HG02759 (cell line): ENCODE measurements around the gene ZNF25.
A peak's percentile ranks its signal among the peaks of the same experiment; 100 is the strongest.
"Not testable (repeated sequence)": the region's sequence is repeated elsewhere in the genome, so short reads cannot be mapped to it uniquely, and the experiment has no call there.

Experiments
- ATAC-seq: cut with Tn5 transposase; IDR thresholded peaks from one replicate; pipeline ENCODE4 v1.9.1; 2021; ENCODE audit warnings: mild to moderate bottlenecking, moderate library complexity; ENCODE audit not compliant: unreplicated experiment

The ZNF25 gene

DNA sequence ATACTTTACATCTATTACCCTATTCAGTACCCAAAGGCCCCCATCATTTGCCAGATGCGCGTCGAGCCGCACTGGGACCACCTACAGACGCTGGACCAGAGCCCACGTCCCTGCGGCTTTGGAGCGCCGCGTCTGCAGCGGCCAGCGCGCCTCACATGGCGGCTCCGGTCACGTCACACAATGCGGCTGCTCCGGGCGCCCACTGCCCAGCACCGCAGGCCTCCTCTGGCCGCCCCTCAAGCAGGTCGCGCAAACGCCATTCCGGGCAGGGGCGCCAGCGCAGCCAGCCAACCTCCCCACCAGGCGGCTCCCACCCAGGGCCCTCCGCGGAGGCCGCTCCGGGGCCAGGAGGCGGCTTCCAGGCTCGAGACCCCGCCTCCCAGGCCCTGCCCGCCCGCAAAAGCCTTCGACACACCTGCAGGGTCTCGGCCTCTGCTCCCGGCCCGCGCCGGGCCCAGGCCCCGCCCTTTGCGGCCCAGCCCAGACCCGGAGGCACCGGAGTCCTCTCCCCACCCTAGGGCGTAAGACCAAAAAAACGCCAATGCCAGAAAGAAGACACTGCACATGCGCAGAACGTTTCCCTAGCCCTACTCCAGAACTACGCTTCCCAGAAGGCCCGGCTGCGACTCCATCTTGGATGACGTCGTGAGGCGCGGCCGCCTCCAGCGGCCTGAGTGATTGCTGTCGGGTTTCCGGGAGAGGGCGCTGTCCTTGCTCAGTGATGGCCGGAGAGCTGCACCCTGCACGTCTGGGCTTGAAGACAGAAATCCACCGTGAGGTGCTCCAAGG lies at the start of gene ZNF25:
TSS of gene ZNF25 (minus strand) at position 557 of the 789 bp plus-strand sequence. CDS start 4,925 bp downstream, outside the sequence.
- peak; percentile 97 for ATAC-seq

DNA sequence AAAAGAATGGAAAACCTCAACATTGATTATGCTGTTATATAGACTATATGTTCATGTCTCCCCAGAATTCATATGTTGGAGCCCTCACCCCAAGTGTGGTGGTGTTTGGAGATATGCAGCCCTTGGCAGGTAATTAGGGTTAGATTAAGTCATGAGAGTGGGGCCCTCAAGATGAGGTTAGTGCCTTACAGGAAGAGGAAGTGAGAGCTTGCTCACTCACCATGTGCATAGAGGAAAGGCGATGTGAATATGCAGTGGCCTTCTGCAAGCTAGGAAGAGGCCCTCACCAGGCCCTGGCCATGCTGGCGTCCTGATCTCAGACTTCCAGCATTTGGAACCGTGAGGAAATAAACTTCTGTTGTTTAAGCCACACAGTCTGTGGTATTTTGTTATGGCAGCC lies 48.8 kb upstream of the ZNF25 start:
- ATAC-seq: peak; percentile 90

DNA sequence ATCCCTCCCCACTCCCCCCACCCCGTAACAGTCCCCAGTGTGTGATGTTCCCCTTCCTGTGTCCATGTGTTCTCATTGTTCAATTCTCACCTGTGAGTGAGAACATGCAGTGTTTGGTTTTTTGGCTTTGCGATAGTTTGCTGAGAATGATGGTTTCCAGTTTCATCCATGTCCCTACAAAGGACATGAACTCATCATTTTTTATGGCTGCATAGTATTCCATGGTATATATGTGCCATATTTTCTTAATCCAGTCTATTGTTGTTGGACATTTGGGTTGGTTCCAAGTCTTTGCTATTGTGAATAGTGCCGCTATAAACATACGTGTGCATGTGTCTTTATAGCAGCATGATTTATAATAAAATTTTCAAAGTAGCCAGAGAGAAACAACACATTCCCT lies 42.7 kb upstream of the ZNF25 start:
- ATAC-seq: not testable (repeated sequence)

DNA sequence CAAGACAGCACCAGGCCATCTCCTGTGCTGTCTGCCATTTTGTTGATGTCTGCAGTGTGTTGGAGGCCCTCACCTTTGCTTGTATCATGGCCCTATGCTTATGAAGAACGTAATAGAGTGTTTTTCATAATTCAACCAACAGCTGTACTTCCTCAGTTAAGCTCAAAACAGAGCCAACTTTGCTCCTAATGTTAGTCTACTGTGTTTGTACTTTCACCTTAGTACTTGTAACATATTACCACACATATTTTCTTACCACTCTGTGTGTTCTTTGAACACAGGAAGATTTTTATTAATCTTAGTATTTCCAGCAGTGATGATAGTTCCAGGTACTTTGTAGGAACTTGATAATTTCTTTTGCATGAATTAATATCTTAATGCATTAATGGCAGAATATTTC lies 39.9 kb upstream of the ZNF25 start:
- no peak for ATAC-seq

DNA sequence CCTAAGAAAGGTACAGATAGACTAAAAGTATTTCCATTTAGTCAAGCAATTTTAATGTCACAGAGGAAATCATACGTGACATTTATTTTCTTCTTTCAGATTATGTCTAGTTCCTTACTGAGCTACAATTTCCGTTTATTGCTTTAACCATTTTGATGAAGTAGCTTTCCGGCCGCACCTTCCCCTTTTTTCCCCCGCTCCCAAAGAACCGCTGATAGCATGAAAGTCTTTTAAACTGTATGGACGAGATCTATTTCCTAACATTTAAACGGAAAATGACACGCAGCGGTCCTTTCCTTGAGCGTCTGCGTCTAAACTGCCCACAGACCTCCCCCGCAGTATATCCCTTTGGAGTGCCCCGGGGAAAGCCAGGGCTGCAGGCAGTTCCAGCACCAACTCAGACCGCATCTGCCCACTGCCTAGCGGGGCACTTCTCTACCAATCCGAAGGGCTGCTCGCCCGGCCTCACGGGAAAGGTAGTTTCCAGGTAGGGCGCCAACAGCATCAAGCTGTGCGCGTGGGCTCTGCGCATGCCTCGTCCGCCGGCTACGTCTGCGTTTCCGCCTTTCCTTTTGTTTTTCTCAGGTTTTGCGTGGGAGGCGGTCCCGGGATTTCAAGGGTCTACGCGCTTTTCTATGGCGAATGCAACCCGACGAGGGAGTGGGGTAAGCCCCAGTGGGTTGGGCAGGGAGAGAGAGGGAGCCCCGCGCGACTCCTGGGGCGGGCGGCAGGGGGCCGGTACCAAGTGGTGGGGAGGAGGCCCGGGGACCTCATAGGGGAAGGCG lies 33.9 kb upstream of the ZNF25 start, which contains the start of gene ZNF33A:
TSS of gene ZNF33A (plus strand) at position 557 of the 785 bp plus-strand sequence. CDS start 1,667 bp downstream, outside the sequence.
- ATAC-seq: peak; percentile 86

DNA sequence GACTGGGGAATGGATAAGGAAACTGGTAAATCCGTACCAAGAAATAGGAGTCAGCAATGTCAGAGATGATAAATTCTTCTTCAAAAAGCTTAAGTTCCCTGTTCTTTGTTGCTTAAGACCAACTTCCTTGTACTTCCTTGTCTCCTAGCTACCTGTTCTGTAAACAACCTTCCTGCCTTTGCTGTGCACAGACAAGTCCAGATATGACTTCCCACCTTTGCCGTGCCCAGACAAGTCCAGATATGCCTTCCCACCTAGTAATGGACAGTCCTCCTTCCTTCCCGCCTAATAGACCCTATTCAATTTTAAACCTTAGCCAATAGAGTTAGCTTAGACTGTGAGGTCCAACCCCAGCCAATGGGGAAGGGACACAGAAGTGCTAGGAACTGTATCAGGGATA lies 31.5 kb upstream of the ZNF25 start:
- no peak for ATAC-seq

DNA sequence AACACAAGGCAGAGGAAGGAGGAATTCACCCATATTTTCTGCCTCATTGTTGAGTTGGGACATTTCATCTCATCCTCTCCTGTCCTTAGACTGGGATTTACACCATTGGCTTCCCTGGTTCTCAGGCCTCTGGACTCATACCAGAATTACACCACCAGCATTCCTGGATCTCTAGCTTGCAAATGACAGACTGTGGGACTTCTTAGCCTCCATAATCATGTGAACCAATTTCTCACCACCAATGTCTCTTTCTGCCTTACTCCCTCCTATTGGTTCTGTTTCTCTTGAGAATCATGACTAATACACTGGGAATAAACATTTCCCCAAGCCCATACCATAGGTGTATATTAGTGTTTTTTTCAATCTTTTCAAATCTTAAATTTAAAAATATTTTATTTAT lies 31.1 kb upstream of the ZNF25 start:
- ATAC-seq: no peak

DNA sequence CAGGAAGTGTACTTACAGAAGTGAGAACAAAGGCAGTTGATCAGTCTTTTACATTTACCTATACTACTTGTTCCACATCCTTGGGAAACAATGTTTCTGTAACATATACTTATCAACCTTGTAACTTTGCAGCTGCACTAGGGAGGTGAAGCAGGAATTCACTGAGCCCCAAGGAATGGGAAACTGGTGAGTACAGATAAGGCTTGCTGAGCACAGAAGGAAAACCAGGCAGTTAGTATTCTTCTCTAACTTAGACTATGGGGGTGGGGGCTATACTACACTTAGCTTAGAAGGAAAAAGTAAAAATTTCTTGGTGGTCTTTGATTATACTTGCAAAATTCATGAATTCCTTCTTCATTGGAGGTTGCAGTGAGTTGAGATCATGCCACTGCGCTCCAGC lies 27.1 kb upstream of the ZNF25 start:
- ATAC-seq: no peak

DNA sequence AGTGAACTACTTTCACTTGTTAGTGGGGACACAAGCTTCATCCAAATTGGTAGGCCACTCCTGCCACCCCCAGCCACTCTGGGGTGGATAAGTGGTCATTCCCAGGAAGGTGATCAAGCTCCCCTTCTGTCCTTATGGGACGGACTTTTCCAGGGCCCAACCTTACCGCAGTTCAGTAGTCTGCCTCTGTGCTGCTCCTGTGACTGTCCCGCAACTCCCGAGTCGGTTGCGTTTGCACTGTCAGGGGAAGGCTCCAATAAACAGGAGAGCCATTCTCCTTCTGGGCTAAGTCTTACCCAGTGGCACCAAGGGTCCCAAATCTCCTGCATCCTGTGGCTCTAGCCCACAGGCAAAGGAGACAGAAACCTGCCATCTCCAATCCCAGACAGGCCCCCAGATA lies 26.6 kb upstream of the ZNF25 start:
- ATAC-seq: no peak

DNA sequence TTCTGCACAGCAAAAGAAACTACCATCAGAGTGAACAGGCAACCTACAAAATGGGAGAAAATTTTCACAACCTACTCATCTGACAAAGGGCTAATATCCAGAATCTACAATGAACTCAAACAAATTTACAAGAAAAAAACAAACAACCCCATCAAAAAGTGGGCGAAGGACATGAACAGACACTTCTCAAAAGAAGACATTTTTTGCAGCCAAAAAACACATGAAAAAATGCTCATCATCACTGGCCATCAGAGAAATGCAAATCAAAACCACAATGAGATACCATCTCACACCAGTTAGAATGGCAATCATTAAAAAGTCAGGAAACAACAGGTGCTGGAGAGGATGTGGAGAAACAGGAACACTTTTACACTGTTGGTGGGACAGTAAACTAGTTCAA lies 24.0 kb upstream of the ZNF25 start:
- not testable (repeated sequence) for ATAC-seq

DNA sequence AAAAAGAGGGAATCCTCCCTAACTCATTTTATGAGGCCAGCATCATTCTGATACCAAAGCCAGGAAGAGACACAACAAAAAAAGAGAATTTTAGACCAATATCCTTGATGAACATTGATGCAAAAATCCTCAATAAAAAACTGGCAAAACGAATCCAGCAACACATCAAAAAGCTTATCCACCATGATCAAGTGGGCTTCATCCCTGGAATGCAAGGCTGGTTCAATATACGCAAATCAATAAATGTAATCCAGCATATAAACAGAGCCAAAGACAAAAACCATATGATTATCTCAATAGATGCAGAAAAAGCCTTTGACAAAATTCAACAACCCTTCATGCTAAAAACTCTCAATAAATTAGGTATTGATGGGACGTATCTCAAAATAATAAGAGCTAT lies 22.5 kb upstream of the ZNF25 start:
- not testable (repeated sequence) for ATAC-seq

DNA sequence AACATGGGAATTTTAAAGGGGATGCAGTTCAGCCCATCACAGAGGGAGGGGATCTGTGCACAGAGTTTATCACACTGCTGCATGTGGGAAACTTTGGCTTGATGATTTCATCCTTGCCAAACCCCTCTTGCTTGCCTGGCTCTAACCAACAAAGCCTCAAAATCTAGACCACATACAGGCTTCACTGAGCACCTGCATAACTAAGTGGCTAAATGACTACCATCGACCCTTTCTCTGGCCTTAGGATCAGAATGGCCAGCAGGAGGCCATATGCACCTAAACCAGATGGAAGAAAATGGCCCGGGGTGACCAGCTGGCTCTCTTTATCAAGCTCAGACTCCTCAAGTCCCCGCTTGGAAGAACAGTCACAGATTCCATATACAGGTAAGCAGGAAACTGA lies 15.6 kb upstream of the ZNF25 start:
- ATAC-seq: no peak

DNA sequence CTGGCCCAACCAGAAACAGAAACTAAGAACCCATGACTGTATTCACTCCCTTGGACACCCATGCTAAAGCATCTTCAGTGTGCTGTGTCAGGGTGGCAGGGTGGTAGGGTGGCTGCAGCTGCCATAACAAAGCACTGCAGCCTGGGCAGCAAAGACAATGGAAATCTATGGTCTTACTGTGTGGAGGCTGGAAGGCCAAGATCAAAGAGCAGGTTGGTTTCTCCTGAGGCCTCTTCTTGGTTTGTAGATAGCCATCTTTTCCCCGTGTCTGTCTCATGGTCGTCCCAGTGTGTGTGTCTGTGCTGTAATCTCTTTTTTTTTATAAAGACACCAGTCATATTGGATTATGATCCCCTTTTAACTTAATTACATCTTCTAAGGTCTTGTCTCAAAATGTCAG lies 15.2 kb upstream of the ZNF25 start:
- ATAC-seq: no peak

DNA sequence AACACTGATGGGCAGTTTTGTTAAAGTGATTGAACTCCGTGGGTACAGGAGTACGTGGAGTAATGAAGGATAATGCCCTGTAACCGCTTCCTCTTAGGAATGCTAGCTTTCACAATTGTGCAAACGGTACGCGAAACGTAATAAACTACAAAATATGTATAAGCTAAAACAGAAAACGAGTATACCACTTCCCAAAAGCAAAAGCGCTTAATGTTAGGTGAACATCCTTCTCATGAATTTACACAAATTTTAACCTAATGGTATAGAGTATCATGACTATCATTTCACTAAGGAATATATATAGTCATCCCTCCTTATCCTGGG lies 395 bp upstream of the ZNF25 start:
- ATAC-seq: no peak

DNA sequence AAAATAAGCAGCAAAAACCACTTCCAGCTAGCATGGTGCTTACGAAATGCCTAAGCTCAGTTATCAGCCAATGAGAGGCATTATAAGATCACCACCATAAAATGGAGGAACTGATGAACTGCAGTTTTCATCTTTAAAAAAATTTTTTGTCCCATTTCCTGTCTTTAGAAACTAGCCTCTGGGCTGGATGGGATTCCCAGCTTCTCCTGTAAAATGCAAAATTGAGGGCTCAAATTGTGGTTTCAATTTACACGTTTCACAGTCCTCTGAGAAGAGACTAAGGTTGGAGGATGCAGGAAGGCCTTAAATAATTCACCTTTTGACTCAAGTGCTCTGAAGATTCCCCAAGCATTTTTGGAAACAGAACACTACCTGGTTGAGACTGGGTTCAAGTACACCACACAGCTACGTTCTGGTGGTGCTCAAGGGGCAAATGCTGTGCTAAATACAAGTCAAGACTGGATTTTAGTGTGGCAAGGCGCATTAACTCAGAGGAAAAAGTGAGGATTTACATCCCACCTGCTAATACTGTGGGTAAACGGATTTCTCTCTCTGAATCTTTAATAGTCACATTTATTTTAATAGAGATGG lies 951 bp downstream of the ZNF25 start:
- no peak for ATAC-seq

DNA sequence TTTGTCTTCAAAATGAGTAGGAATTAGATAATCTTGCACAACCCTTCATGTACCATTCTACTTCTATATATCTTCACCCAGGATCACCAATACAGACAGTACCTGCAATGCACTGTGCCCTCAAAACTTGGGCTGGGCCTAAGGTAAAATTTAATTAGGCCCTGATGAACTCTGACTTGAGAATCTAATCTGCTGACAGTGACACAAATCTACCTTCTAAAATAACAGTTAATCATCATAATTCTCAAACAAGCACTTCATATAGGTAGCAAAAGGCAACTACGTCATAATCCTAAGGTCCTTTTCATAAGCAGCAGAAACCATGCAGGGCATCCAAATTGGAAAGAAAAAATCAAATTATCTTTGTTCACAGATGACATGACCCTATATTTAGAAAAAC lies 4.1 kb downstream of the ZNF25 start:
- ATAC-seq: no peak

DNA sequence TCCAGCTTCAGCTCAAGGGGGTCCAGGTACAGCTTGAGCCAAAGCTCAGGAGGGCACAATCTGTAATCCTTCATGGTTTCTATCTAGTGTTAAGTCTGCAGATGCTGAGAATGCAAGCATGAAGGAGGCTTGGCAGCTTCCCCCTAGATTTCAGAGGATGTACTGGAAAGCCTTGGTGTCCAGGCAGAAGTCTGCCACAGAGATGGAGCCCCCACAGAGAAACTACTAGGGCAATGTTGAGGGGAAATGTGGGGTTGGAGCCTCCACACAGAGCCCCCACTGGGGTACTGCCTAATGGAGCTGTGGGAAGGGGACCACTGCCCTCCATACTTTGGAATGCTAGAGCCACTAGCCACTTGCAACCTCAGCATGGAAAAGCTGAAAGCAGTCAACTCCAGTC lies 11.4 kb downstream of the ZNF25 start:
- ATAC-seq: no peak

DNA sequence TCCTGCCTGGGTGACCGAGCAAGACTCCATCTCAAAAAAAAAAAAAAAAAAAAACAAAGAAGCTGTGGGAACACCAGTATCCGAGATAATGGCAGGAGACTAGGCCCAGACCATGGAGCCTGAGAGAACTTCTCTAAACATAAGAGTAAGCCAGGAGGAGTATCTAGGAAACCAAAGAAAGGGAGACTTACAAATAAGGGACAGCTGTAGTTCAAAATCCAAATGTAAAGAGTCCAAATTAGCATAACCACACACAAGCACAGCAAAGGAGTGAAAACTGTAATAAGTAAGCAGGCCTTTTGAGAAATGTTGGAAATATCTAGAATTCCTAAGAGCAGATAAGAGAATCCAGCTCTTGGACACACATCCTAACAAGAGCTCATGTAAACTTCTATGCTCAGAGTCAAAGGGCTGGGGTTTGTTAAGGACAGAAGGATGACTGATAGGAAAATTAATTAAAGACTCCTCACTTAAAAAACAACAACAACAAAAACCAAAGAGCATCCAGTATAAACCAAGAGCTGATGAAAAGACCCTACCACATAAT lies 15.8 kb downstream of the ZNF25 start:
- no peak for ATAC-seq

DNA sequence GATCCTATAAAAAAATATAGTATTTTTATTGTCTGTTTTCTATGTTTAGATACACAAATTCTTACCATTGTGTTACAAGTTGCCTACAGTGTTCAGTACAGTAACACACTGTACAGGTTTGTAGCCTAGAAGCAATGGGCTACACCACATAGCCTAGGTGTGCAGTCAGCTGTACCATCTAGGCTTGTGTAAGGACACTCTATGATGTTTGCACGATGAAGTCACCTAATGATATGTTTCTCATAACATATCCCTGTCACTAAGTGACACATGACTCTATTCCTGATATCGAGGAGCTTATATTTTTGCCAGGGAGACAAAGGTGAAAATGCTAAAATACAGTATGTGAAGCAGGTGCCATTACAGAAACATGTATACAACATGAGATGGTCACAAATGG lies 18.6 kb downstream of the ZNF25 start:
- no peak for ATAC-seq

DNA sequence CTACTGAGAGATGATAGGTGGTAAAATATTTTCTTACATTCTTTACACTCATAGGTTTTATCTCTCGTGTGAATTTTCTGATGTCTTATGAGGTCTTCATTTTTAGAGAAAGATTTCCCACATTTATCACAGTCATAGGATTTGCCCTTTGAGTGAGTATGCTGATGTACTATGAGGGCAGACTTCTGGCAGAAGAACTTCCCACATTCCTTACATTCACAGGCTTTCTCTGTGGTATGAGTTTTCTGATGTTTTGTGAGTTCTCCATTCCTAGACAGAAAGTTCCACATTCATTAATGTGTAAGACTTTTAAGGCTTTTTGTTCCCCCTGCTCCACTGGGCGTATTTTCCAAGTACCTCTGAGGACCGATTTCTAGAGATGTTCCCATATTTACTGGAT lies 23.5 kb downstream of the ZNF25 start:
- ATAC-seq: no peak

DNA sequence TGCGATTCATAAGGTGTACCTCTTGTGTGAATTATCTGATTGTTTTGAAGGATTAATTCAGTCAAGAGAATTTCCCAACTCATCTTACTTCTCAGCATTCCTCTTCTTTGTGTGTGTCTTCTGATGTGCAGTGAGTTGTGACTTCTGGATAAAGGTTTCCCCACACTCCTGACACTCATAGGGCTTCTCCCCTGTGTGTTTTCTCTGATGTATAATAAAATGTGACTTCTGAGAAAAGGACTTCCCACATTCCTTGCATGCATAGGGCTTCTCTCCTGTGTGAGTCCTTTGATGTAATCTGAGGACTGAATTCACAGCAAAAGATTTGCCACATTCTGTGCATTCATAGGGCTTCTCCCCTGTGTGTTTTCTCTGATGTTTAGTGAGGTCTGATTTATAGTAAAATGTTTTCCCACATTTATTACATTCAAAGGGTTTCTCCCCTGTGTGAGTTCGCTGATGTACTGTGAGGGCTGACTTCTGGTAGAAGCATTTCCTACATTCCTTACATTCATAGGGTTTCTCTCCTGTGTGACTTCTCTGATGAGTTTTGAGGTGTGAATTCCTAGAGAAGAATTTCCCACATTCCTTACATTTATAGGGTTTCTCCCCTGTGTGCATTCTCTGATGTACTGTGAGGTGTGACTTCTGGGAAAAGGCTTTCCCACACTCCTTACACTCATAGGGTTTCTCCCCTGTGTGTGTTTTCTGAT lies 24.2 kb downstream of the ZNF25 start:
- ATAC-seq: no peak
